ENCODE measurements around the gene PAX2.

Gene PAX2

GRCh38 chr10:100709146-100710082 lies 36.0 kb upstream of the PAX2 start:
- TF ChIP-seq CTCF (IDR thresholded peaks at IDR 0.05; ENCODE audit: borderline replicate concordance, control extremely low read depth, extremely low read depth, insufficient read depth, missing control alignments): no peak
- in situ Hi-C loops (cut with MboI; ENCODE audit: low sequenced_read_pairs, unreplicated experiment): no loop called here
- DNase-seq (ENCODE audit: low spot score): no peak

GRCh38 chr10:100710151-100710871 lies 35.1 kb upstream of the PAX2 start:
- DNase-seq (ENCODE audit: low spot score): no peak
- TF ChIP-seq CTCF (IDR thresholded peaks at IDR 0.05; ENCODE audit: borderline replicate concordance, control extremely low read depth, extremely low read depth, insufficient read depth, missing control alignments): no peak
- in situ Hi-C loops (cut with MboI; ENCODE audit: low sequenced_read_pairs, unreplicated experiment): no loop called here

- TF ChIP-seq CTCF (IDR thresholded peaks at IDR 0.05; ENCODE audit: borderline replicate concordance, control extremely low read depth, extremely low read depth, insufficient read depth, missing control alignments): no peak
- in situ Hi-C loops (cut with MboI; ENCODE audit: low sequenced_read_pairs, unreplicated experiment): no loop called here
- no peak for DNase-seq (ENCODE audit: low spot score)
Measured at GRCh38 chr10:100713049-100713858, 32.1 kb upstream of the PAX2 start.

GRCh38 chr10:100713859-100714565 lies 31.4 kb upstream of the PAX2 start:
- peak; percentile 26 for DNase-seq (ENCODE audit: low spot score)
- TF ChIP-seq CTCF (IDR thresholded peaks at IDR 0.05; ENCODE audit: borderline replicate concordance, control extremely low read depth, extremely low read depth, insufficient read depth, missing control alignments): no peak
- in situ Hi-C loops (cut with MboI; ENCODE audit: low sequenced_read_pairs, unreplicated experiment): no loop called here

- no peak for DNase-seq (ENCODE audit: low spot score)
- in situ Hi-C loops (cut with MboI; ENCODE audit: low sequenced_read_pairs, unreplicated experiment): no loop called here
- no peak for TF ChIP-seq CTCF (IDR thresholded peaks at IDR 0.05; ENCODE audit: borderline replicate concordance, control extremely low read depth, extremely low read depth, insufficient read depth, missing control alignments)
Measured at GRCh38 chr10:100714566-100714950, 30.8 kb upstream of the PAX2 start.

GRCh38 chr10:100715101-100715444 lies 30.3 kb upstream of the PAX2 start:
- in situ Hi-C loops (cut with MboI; ENCODE audit: low sequenced_read_pairs, unreplicated experiment): no loop called here
- no peak for DNase-seq (ENCODE audit: low spot score)
- no peak for TF ChIP-seq CTCF (IDR thresholded peaks at IDR 0.05; ENCODE audit: borderline replicate concordance, control extremely low read depth, extremely low read depth, insufficient read depth, missing control alignments)
